Spleen (tissue), 11 donors: Measurements from ENCODE around the gene BEND3. TPM values are rescaled to one million over a fixed set of nuclear protein-coding genes. Genes with fewer than 3 reads are reported as not detected.

Experiments
- DNase-seq: peaks from one replicate; pipeline ENCODE4 v3.0.0-alpha.2; 2020
- H3K27ac ChIP-seq, 8 donors: fragments of 200-600 bp; sonication (generic) in 7 of 8; 1 replicate in 4 of 8; 2 replicates in 4 of 8; pipeline versions ENCODE4 v1.5.0 to v1.8.0; 2016 to 2021; ENCODE audit warnings: inconsistent platforms in 4 of 8, mild to moderate bottlenecking in 4 of 8, moderate library complexity in 1 of 8
- H3K27me3 ChIP-seq, 7 donors: fragments of 200-600 bp; sonication (generic) in 6 of 7; replicated peaks in 1 of 7; 1 replicate in 4 of 7; 2 replicates in 3 of 7; pipeline versions ENCODE4 v1.5.0 to v1.8.0; 2016 to 2021; ENCODE audit warnings: inconsistent platforms in 3 of 7, mild to moderate bottlenecking in 1 of 7
- H3K36me3 ChIP-seq, 6 donors: fragments of 200-600 bp; sonication (generic) in 5 of 6; 1 replicate in 4 of 6; 2 replicates in 2 of 6; pipeline versions ENCODE4 v1.5.0 to v1.8.0; 2016 to 2021; ENCODE audit warnings: inconsistent platforms in 2 of 6
- H3K4me1 ChIP-seq, 6 donors: fragments of 200-600 bp; sonication (generic) in 5 of 6; 1 replicate in 3 of 6; 2 replicates in 3 of 6; pipeline versions ENCODE4 v1.5.0 to v1.8.0; 2016 to 2021; ENCODE audit warnings: inconsistent platforms in 3 of 6
- H3K4me3 ChIP-seq, 8 donors: fragments of 200-600 bp; sonication (generic) in 7 of 8; 1 replicate in 4 of 8; 2 replicates in 4 of 8; pipeline versions ENCODE4 v1.5.0 to v1.8.0; 2016 to 2021; ENCODE audit warnings: inconsistent platforms in 4 of 8, mild to moderate bottlenecking in 4 of 8, moderate library complexity in 2 of 8
- H3K9me3 ChIP-seq, 8 donors: fragments of 200-600 bp; sonication (generic) in 7 of 8; 1 replicate in 4 of 8; 2 replicates in 4 of 8; pipeline versions ENCODE4 v1.5.0 to v1.8.0; 2016 to 2021; ENCODE audit warnings: inconsistent platforms in 4 of 8
- POLR2A ChIP-seq, 3 donors: fragments of 450-650 bp; IDR thresholded peaks; one replicate each; pipeline ENCODE4 v1.5.1; 2017; ENCODE audit warnings: antibody characterized with exemption in 3 of 3, mild to moderate bottlenecking in 1 of 3
- POLR2AphosphoS5 ChIP-seq, 3 donors: sonication (generic); formaldehyde crosslinking; IDR thresholded peaks; one replicate each; pipeline ENCODE4 v1.5.1; 2017; ENCODE audit warnings: antibody characterized with exemption in 3 of 3
- WGBS, 5 donors: extraction: QIAGEN DNeasy Blood & Tissue Kit in 3 of 5; methylation state at CpG; one replicate each; pipeline versions ENCODE4 v1.1.5 to v1.1.7; 2013 to 2018; 5-methylcytosine and 5-hydroxymethylcytosine counted together
- intact Hi-C: fragments of 100-400 bp; cut with DNase I; formaldehyde crosslinking; loops from one replicate; pipeline ENCODE4 v1.15.0; 2023; ENCODE audit warnings: low total_unique reads
- polyA plus RNA-seq, 3 donors: library from polyadenylated mRNA; stranded (reverse); fragments of 200-250 nt; gene quantifications; one replicate each; pipeline ENCODE4 v1.2.1, GENCODE V29; 2013
- total RNA-seq, 7 donors: library from RNA; depleted of rRNA in 3 of 7; stranded (reverse); fragments of >200 nt in 3 of 7; fragmentation: NEBNext Ultra II Directional in 4 of 7; extraction: Animal tissue kit (Norgen Biotek cat#: 25700) in 4 of 7; gene quantifications; one replicate each; pipeline versions ENCODE4 v1.1.0 to v1.2.1, GENCODE V29; 2016 to 2021
- TF ChIP-seq, protein P1 (sequence below), 11 experiments: fragments of 200-600 bp in 7 of 11; fragments of 450-650 bp in 4 of 11; sonication (generic) in 4 of 11; IDR thresholded peaks in 8 of 11; conservative IDR thresholded peaks in 3 of 11; 1 replicate in 7 of 11; 2 replicates in 4 of 11; pipeline versions ENCODE4 v1.4.0 to v1.8.0; 2016 to 2021; ENCODE audit warnings: antibody characterized with exemption in 11 of 11, inconsistent platforms in 4 of 11, mild to moderate bottlenecking in 1 of 11
- donor health status: healthy with polysubstance abuse.
- donor health status: DM: no; HTN: no; CAD: no; lungs with moderate emphysema.
- donor health status: DM: no; HTN: no; CAD: no.
- donor health status: Bipolar disorder and iron deficiency.
- donor health status: healthy.
- donor health status: DM: no; HTN: no; CAD: no.
- donor health status: DM: yes; HTN: yes; CAD: no.

The BEND3 gene
- total and polyA plus RNA-seq, 10 donors = 0.37 to 2.6 (median 2.1) TPM

- Histone ChIP-seq H3K27me3 (peaks cover 0 to 36% (median 2%) of the 10 kb centered on the region in 7 donors), H3K9me3 (no peaks in the 10 kb centered on the region), H3K4me1 (peaks cover 6 to 28% (median 25%) of the 10 kb centered on the region in 6 donors), H3K4me3 (peak overlapping the region in 5 of 8 donors; percentile 74 to 93 (median 85)), H3K27ac (no peak overlapping the region), H3K36me3 (no peaks in the 10 kb centered on the region)
- 17 to 24% (median 20%) methylated on average over 7 of the region's 7 CpGs for WGBS, 5 donors
- no peak for DNase-seq
- intact Hi-C loops = loop anchor here (5.0 kb wide), 1 partner anchor 90 kb away; the partner anchor contains the start of gene MTRES1
- TF ChIP-seq POLR2A (IDR thresholded peaks at IDR 0.05) = no peak
- no peak for TF ChIP-seq POLR2AphosphoS5 (IDR thresholded peaks at IDR 0.05)
- TF ChIP-seq, protein P1, sequence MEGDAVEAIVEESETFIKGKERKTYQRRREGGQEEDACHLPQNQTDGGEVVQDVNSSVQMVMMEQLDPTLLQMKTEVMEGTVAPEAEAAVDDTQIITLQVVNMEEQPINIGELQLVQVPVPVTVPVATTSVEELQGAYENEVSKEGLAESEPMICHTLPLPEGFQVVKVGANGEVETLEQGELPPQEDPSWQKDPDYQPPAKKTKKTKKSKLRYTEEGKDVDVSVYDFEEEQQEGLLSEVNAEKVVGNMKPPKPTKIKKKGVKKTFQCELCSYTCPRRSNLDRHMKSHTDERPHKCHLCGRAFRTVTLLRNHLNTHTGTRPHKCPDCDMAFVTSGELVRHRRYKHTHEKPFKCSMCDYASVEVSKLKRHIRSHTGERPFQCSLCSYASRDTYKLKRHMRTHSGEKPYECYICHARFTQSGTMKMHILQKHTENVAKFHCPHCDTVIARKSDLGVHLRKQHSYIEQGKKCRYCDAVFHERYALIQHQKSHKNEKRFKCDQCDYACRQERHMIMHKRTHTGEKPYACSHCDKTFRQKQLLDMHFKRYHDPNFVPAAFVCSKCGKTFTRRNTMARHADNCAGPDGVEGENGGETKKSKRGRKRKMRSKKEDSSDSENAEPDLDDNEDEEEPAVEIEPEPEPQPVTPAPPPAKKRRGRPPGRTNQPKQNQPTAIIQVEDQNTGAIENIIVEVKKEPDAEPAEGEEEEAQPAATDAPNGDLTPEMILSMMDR (IDR thresholded peaks at IDR 0.05 in 8 of 11, conservative IDR thresholded peaks at IDR 0.05 in 3 of 11) = no peak
Measured at GRCh38 chr6:107116931-107117330, 1.6 kb upstream of the BEND3 start.

DNA sequence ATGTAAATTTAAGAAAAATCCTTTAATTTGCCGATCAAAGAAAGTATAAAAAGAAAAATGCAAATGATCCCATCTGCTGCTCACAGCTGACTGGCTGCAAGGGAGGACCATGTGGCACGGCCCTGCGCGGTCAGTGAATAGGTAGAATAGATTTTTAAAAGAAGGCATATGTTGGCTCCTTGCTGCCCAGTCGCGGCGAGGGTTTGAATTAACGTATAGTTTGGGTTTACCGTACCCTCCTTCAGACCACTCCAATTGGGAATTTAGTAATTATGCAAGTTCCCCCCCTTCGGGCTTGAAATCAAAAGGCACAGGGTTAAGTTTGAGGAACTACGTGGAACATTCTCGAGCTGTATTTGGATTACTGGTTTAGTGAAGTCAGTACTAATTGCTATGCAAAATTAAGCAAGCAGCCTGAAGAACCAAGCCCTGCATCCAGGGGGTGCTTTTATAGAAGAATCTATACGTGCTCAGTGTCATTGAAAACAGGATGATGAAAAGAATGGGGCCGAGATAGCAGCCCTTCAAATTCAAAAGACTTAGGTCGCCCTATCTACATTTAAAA lies 1.1 kb upstream of the BEND3 start:
- peaks cover 0 to 36% (median 2%) of the 10 kb centered on the region in 7 donors for H3K27me3 ChIP-seq
- WGBS, 5 donors = 0 to 4% (median 2%) methylated on average over 15 of the region's 15 CpGs
- intact Hi-C loops = loop anchor here (5.0 kb wide), 1 partner anchor 89 kb away; the partner anchor contains the start of gene MTRES1
- peak overlapping the region in 5 of 8 donors; percentile 8 to 77 (median 48) for H3K27ac ChIP-seq
- peaks cover 6 to 28% (median 25%) of the 10 kb centered on the region in 6 donors for H3K4me1 ChIP-seq
- H3K36me3 ChIP-seq = no peaks in the 10 kb centered on the region
- peak overlapping the region; percentile 59 to 93 (median 78) for H3K4me3 ChIP-seq
- DNase-seq = no peak
- TF ChIP-seq POLR2AphosphoS5 (IDR thresholded peaks at IDR 0.05) = no peak
- TF ChIP-seq, protein P1 (IDR thresholded peaks at IDR 0.05 in 8 of 11, conservative IDR thresholded peaks at IDR 0.05 in 3 of 11) = peak in 2 of 11 experiments; percentile 8 to 30
- no peaks in the 10 kb centered on the region for H3K9me3 ChIP-seq

GRCh38 chr6:107115695-107116327 lies 496 bp upstream of the BEND3 start:
- no peaks in the 10 kb centered on the region for H3K9me3 ChIP-seq
- DNase-seq = peak; percentile 78
- intact Hi-C loops = loop anchor here (5.0 kb wide), 1 partner anchor 89 kb away; the partner anchor contains the start of gene MTRES1
- H3K4me3 ChIP-seq = peak overlapping the region; percentile 59 to 93 (median 78)
- no peaks in the 10 kb centered on the region for H3K36me3 ChIP-seq
- TF ChIP-seq, protein P1 (IDR thresholded peaks at IDR 0.05 in 8 of 11, conservative IDR thresholded peaks at IDR 0.05 in 3 of 11) = no peak
- TF ChIP-seq POLR2A (IDR thresholded peaks at IDR 0.05) (no peak), POLR2AphosphoS5 (IDR thresholded peaks at IDR 0.05) (peak in 1 of 3 donors; percentile 19)
- WGBS, 5 donors = 0 to 2% (median 1%) methylated on average over 32 to 45 of the region's 45 CpGs
- peak overlapping the region in 7 of 8 donors; percentile 8 to 77 (median 45) for H3K27ac ChIP-seq
- H3K27me3 ChIP-seq = peaks cover 0 to 36% (median 2%) of the 10 kb centered on the region in 7 donors
- H3K4me1 ChIP-seq = peaks cover 6 to 28% (median 25%) of the 10 kb centered on the region in 6 donors
